Measurements from ENCODE around the gene RNASEH1. TPM values are rescaled to one million over a fixed set of nuclear protein-coding genes. Genes with fewer than 3 reads are reported as not detected.

RNASEH1 gene
- total and polyA plus RNA-seq, 2 of the 13 experiments (the other 11 are each of a cell fraction or from before 2014, with no cell fraction given) = 14.5 to 57.4 TPM

GRCh38 chr2:3519255-3520205, 38.6 kb downstream of the RNASEH1 start, which contains the start of gene ADI1 (continued):
- TF ChIP-seq ZNF281 (CRISPR knock-in tag; IDR thresholded peaks at IDR 0.05; ENCODE audit: borderline replicate concordance) (peak; percentile 43), ZNF768 (CRISPR knock-in tag; IDR thresholded peaks at IDR 0.05) (peak; percentile 85), ZNF878 (CRISPR knock-in tag; IDR thresholded peaks at IDR 0.05) (peak; percentile 93), ZNF235 (CRISPR knock-in tag; IDR thresholded peaks at IDR 0.05; ENCODE audit: borderline replicate concordance) (peak; percentile 71; the same call in 1 of the 2 replicates), CEBPZ (IDR thresholded peaks at IDR 0.05; ENCODE audit: low read length) (no peak), SMAD9 (CRISPR knock-in tag; IDR thresholded peaks at IDR 0.05) (no peak; the same call in 1 of the 2 replicates), ADNP (CRISPR knock-in tag; IDR thresholded peaks at IDR 0.05) (peak; percentile 69; the same call in 1 of the 2 replicates), CHCHD3 (CRISPR knock-in tag; IDR thresholded peaks at IDR 0.05) (no peak), ISX (CRISPR knock-in tag; conservative IDR thresholded peaks at IDR 0.05) (no peak), FLYWCH1 (CRISPR knock-in tag; IDR thresholded peaks at IDR 0.05) (peak; percentile 90), SIX4 (CRISPR knock-in tag; IDR thresholded peaks at IDR 0.05) (peak; percentile 50), ZSCAN31 (CRISPR knock-in tag; IDR thresholded peaks at IDR 0.05; ENCODE audit: low read depth) (no peak; the same call in none of the 2 replicates), ZNF510 (CRISPR knock-in tag; IDR thresholded peaks at IDR 0.05; ENCODE audit: low read depth) (peak; percentile 57; the same call in 1 of the 2 replicates), MED8 (CRISPR knock-in tag; IDR thresholded peaks at IDR 0.05; ENCODE audit: insufficient replicate concordance) (peak; percentile 89), ARID4A (CRISPR knock-in tag; IDR thresholded peaks at IDR 0.05; ENCODE audit: borderline replicate concordance) (peak; percentile 90), BRF2 (CRISPR knock-in tag; IDR thresholded peaks at IDR 0.05) (peak; percentile 100)

Data from HepG2 (cell line).